Lung (tissue), 12 donors: ENCODE data around the gene SPATC1L. TPM values are rescaled to one million over a fixed set of nuclear protein-coding genes. Genes with fewer than 3 reads are reported as not detected.
A peak's percentile ranks its signal among the peaks of the same experiment; 100 is the strongest.

Experiments
- ATAC-seq: fragments of 200-7000 bp; cut with Tn5 transposase; one replicate; pipeline ENCODE4 v1.9.1; 2020; ENCODE audit warnings: moderate number of reproducible peaks; ENCODE audit not compliant: insufficient read depth, low FRiP score
- DNase-seq, 3 donors: peaks; one replicate each; pipeline ENCODE4 v3.0.0-alpha.2; 2013 to 2017
- H3K27ac ChIP-seq, 2 donors: one replicate each; pipeline ENCODE4 v1.5.1; 2013; ENCODE audit warnings: mild to moderate bottlenecking in 2 of 2, moderate library complexity in 2 of 2, control low read depth in 1 of 2, inconsistent platforms in 1 of 2, low read depth in 1 of 2, low read length in 1 of 2
- H3K27me3 ChIP-seq, 3 donors: one replicate each; pipeline ENCODE4 v1.5.1; 2013; ENCODE audit warnings: low read length in 2 of 3; ENCODE audit not compliant: control insufficient read depth in 3 of 3, insufficient read depth in 3 of 3
- H3K36me3 ChIP-seq, 4 donors: one replicate each; pipeline ENCODE4 v1.5.1; 2013; ENCODE audit warnings: low read length in 4 of 4, mild to moderate bottlenecking in 1 of 4, moderate library complexity in 1 of 4; ENCODE audit not compliant: control insufficient read depth in 4 of 4, insufficient read depth in 4 of 4
- H3K4me1 ChIP-seq, 5 donors: one replicate each; pipeline ENCODE4 v1.5.1; 2013; ENCODE audit warnings: low read length in 5 of 5, mild to moderate bottlenecking in 2 of 5, moderate library complexity in 1 of 5; ENCODE audit not compliant: control insufficient read depth in 5 of 5, insufficient read depth in 5 of 5
- H3K4me3 ChIP-seq: one replicate; pipeline ENCODE4 v1.5.1; 2013; ENCODE audit warnings: mild to moderate bottlenecking, control low read depth, moderate library complexity
- H3K9ac ChIP-seq, 2 donors: one replicate each; pipeline ENCODE4 v1.5.1; 2013; ENCODE audit warnings: low read length in 2 of 2, control low read depth in 1 of 2; ENCODE audit not compliant: insufficient read depth in 1 of 2
- H3K9me3 ChIP-seq, 4 donors: one replicate each; pipeline ENCODE4 v1.5.1; 2013; ENCODE audit warnings: low read length in 3 of 4, mild to moderate bottlenecking in 1 of 4, moderate library complexity in 1 of 4; ENCODE audit not compliant: control insufficient read depth in 4 of 4, insufficient read depth in 3 of 4
- WGBS, 2 donors: extraction: QIAGEN DNeasy Blood & Tissue Kit; methylation state at CpG; one replicate each; pipeline ENCODE4 v1.1.7; 2013; 5-methylcytosine and 5-hydroxymethylcytosine counted together
- polyA plus RNA-seq, 2 donors: library from polyadenylated mRNA; stranded (reverse); fragments of 200-250 nt; gene quantifications; one replicate each; pipeline ENCODE4 v1.2.1, GENCODE V29; 2013
- total RNA-seq, 2 donors: library from RNA; depleted of rRNA in 1 of 2; stranded (reverse); fragments of >200 nt in 1 of 2; gene quantifications; one replicate each; pipeline ENCODE4 v1.2.1, GENCODE V29; 2014 to 2021
- TF ChIP-seq, protein P1 (sequence below): IDR thresholded peaks from 2 replicates; pipeline ENCODE4 v1.5.1; 2012; ENCODE audit warnings: mild to moderate bottlenecking; ENCODE audit errors: control extremely low read depth, extremely low read depth
- donor health status: control.
- donor health status: control.
- donor health status: Bipolar disorder and iron deficiency.
- donor health status: healthy.
- donor health status: DM: yes; HTN: yes; CAD: no.

The SPATC1L gene
- total and polyA plus RNA-seq, 4 donors: 6.6 to 15.6 (median 11.0) TPM

- 88 to 92% methylated on average over 7 of the region's 7 CpGs for WGBS, 2 donors
Observed at GRCh38 chr21:46187814-46188213, 3.6 kb upstream of the SPATC1L start.

GRCh38 chr21:46187261-46187660 is 3.0 kb upstream of the SPATC1L start:
- H3K27ac ChIP-seq: no peak overlapping the region

More at GRCh38 chr21:46187814-46188213, 3.6 kb upstream of the SPATC1L start:
- Histone ChIP-seq H3K36me3 (peaks cover 0 to 19% (median 3%) of the 10 kb centered on the region in 4 donors), H3K9ac (no peak overlapping the region), H3K4me3 (no peak overlapping the region), H3K27ac (no peak overlapping the region), H3K9me3 (no peaks in the 10 kb centered on the region), H3K4me1 (peaks cover 0 to 12% (median 7%) of the 10 kb centered on the region in 5 donors), H3K27me3 (no peaks in the 10 kb centered on the region)
- TF ChIP-seq, protein P1, sequence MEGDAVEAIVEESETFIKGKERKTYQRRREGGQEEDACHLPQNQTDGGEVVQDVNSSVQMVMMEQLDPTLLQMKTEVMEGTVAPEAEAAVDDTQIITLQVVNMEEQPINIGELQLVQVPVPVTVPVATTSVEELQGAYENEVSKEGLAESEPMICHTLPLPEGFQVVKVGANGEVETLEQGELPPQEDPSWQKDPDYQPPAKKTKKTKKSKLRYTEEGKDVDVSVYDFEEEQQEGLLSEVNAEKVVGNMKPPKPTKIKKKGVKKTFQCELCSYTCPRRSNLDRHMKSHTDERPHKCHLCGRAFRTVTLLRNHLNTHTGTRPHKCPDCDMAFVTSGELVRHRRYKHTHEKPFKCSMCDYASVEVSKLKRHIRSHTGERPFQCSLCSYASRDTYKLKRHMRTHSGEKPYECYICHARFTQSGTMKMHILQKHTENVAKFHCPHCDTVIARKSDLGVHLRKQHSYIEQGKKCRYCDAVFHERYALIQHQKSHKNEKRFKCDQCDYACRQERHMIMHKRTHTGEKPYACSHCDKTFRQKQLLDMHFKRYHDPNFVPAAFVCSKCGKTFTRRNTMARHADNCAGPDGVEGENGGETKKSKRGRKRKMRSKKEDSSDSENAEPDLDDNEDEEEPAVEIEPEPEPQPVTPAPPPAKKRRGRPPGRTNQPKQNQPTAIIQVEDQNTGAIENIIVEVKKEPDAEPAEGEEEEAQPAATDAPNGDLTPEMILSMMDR: no peak
- DNase-seq (no peak), ATAC-seq (no peak)

DNA sequence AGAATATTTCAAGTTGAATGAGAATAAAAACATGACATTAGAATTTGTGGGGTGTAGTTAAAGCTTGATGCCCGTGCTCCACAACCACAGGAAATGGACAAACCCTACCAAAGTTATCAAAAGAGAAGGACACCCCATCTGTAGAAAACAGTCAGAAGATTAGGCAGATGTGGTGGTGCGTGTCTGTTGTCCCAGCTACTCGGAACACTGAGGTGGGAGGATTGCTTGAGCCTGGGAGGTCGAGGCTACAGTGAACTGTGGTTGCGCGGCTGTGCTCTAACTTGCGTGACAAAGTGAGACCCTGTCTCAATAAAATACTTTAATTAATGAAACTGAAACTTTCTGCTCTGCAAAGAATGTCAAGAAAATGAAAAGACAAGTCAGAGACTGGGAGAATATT is 1.5 kb upstream of the SPATC1L start:
- Histone ChIP-seq H3K36me3 (peaks cover 0 to 3% (median 3%) of the 10 kb centered on the region in 4 donors), H3K27ac (peak overlapping the region in 1 of 2 donors; percentile 28), H3K27me3 (no peaks in the 10 kb centered on the region), H3K4me3 (no peak overlapping the region), H3K9me3 (no peaks in the 10 kb centered on the region), H3K4me1 (peaks cover 0 to 12% (median 7%) of the 10 kb centered on the region in 5 donors), H3K9ac (peak overlapping the region in 1 of 2 donors; percentile 55)
- ATAC-seq (no peak), DNase-seq (no peak)
- 80 to 82% methylated on average over 7 of the region's 7 CpGs for WGBS, 2 donors
- TF ChIP-seq, protein P1: no peak

More at GRCh38 chr21:46187261-46187660, 3.0 kb upstream of the SPATC1L start:
- no peak overlapping the region for H3K9ac ChIP-seq
- H3K27me3 ChIP-seq: no peaks in the 10 kb centered on the region
- H3K4me3 ChIP-seq: no peak overlapping the region
- H3K9me3 ChIP-seq: no peaks in the 10 kb centered on the region
- ATAC-seq (no peak), DNase-seq (no peak)
- WGBS, 2 donors: 96 to 97% methylated on average over 8 of the region's 8 CpGs
- peaks cover 0 to 18% (median 3%) of the 10 kb centered on the region in 4 donors for H3K36me3 ChIP-seq
- TF ChIP-seq, protein P1: no peak
- H3K4me1 ChIP-seq: peaks cover 0 to 12% (median 7%) of the 10 kb centered on the region in 5 donors
